H9 (cell line): Measurements from ENCODE around the gene SLC13A5. TPM values are rescaled to one million over a fixed set of nuclear protein-coding genes. Genes with fewer than 3 reads are reported as not detected.

Source experiments
- DNase-seq: peaks from one replicate; pipeline ENCODE4 v3.0.0-alpha.2; 2017
- H2AFZ ChIP-seq: one replicate; pipeline ENCODE4 v1.6.1; 2013; ENCODE audit warnings: mild to moderate bottlenecking, low read length, control low read depth, moderate library complexity
- H2AK5ac ChIP-seq: 2 replicates; pipeline ENCODE4 v1.6.1; 2013; ENCODE audit warnings: low read length, control low read depth, mixed read lengths; ENCODE audit not compliant: insufficient read length
- H2BK120ac ChIP-seq: one replicate; pipeline ENCODE4 v1.6.1; 2013; ENCODE audit warnings: low read depth, mild to moderate bottlenecking, low read length, control low read depth, inconsistent platforms; ENCODE audit not compliant: poor library complexity, severe bottlenecking
- H2BK12ac ChIP-seq: 2 replicates; pipeline ENCODE4 v1.6.1; 2013; ENCODE audit warnings: low read length, control low read depth, mixed read lengths, low read depth; ENCODE audit not compliant: insufficient read length
- H2BK15ac ChIP-seq: 2 replicates; pipeline ENCODE4 v1.6.1; 2013; ENCODE audit warnings: low read depth, low read length, control low read depth
- H2BK20ac ChIP-seq: one replicate; pipeline ENCODE4 v1.6.1; 2013; ENCODE audit warnings: low read depth, mild to moderate bottlenecking, low read length, control low read depth, inconsistent platforms; ENCODE audit not compliant: poor library complexity, severe bottlenecking
- H2BK5ac ChIP-seq: 2 replicates; pipeline ENCODE4 v1.6.1; 2013; ENCODE audit warnings: low read length, control low read depth, mixed read lengths; ENCODE audit not compliant: insufficient read length
- H3K14ac ChIP-seq: 2 replicates; pipeline ENCODE4 v1.6.1; 2013; ENCODE audit warnings: low read length, control low read depth; ENCODE audit not compliant: insufficient read depth
- H3K18ac ChIP-seq: 2 replicates; pipeline ENCODE4 v1.6.1; 2013; ENCODE audit warnings: low read depth, mild to moderate bottlenecking, mixed read lengths, low read length, control low read depth; ENCODE audit not compliant: insufficient read length
- H3K23ac ChIP-seq: 2 replicates; pipeline ENCODE4 v1.6.1; 2013; ENCODE audit warnings: low read length, control low read depth, mixed read lengths, low read depth; ENCODE audit not compliant: insufficient read length
- H3K23me2 ChIP-seq: 2 replicates; pipeline ENCODE4 v1.6.1; 2013; ENCODE audit warnings: low read depth, mild to moderate bottlenecking, mixed read lengths, low read length, control low read depth; ENCODE audit not compliant: insufficient read length, poor library complexity, severe bottlenecking
- H3K27ac ChIP-seq: 2 replicates; pipeline ENCODE4 v1.5.1; 2013; ENCODE audit warnings: low read length, control low read depth, mixed read lengths, low read depth; ENCODE audit not compliant: insufficient read length
- H3K27me3 ChIP-seq: 2 replicates; pipeline ENCODE4 v1.6.1; 2013; ENCODE audit warnings: low read length, control low read depth, inconsistent platforms; ENCODE audit not compliant: insufficient read depth
- H3K4ac ChIP-seq: 2 replicates; pipeline ENCODE4 v1.6.1; 2013; ENCODE audit warnings: low read depth, mild to moderate bottlenecking, control low read depth, inconsistent platforms, low read length, moderate library complexity
- H3K4me1 ChIP-seq: 2 replicates; pipeline ENCODE4 v1.6.1; 2013; ENCODE audit warnings: low read length, control low read depth, inconsistent platforms; ENCODE audit not compliant: insufficient read depth
- H3K4me2 ChIP-seq: 2 replicates; pipeline ENCODE4 v1.6.1; 2013; ENCODE audit warnings: low read length, control low read depth, mixed read lengths; ENCODE audit not compliant: insufficient read length, insufficient read depth
- H3K56ac ChIP-seq: 2 replicates; pipeline ENCODE4 v1.6.1; 2013; ENCODE audit warnings: low read depth, mild to moderate bottlenecking, mixed read lengths, low read length, control low read depth; ENCODE audit not compliant: insufficient read length
- H3K79me1 ChIP-seq: 2 replicates; pipeline ENCODE4 v1.6.1; 2013; ENCODE audit warnings: low read depth, mild to moderate bottlenecking, moderate library complexity, low read length, control low read depth, inconsistent platforms; ENCODE audit not compliant: insufficient read depth, poor library complexity, severe bottlenecking
- H3K79me2 ChIP-seq: 2 replicates; pipeline ENCODE4 v1.6.1; 2013; ENCODE audit warnings: low read length, control low read depth, inconsistent platforms; ENCODE audit not compliant: insufficient read depth
- H3K9ac ChIP-seq: 2 replicates; pipeline ENCODE4 v1.6.1; 2013; ENCODE audit warnings: low read length, control low read depth, mixed read lengths; ENCODE audit not compliant: insufficient read length; ENCODE audit errors: extremely low read depth
- H3K9me3 ChIP-seq: one replicate; pipeline ENCODE4 v1.6.1; 2013; ENCODE audit warnings: low read depth, low read length, inconsistent platforms; ENCODE audit not compliant: control insufficient read depth
- H3T11ph ChIP-seq: one replicate; pipeline ENCODE4 v1.6.1; 2013; ENCODE audit warnings: mild to moderate bottlenecking, low read length, control low read depth, inconsistent platforms
- H4K20me1 ChIP-seq: one replicate; pipeline ENCODE4 v1.6.1; 2013; ENCODE audit not compliant: control insufficient read depth, insufficient read length, insufficient read depth
- H4K5ac ChIP-seq: 2 replicates; pipeline ENCODE4 v1.6.1; 2013; ENCODE audit warnings: low read depth, mild to moderate bottlenecking, mixed read lengths, low read length, control low read depth; ENCODE audit not compliant: insufficient read length
- H4K8ac ChIP-seq: replicated peaks from 2 replicates; pipeline ENCODE4 v1.6.1; 2013; ENCODE audit warnings: low read length, control low read depth, mixed read lengths, low read depth; ENCODE audit not compliant: insufficient read length
- H4K91ac ChIP-seq: 2 replicates; pipeline ENCODE4 v1.6.1; 2013; ENCODE audit warnings: low read depth, mild to moderate bottlenecking, moderate library complexity, mixed read lengths, low read length, control low read depth; ENCODE audit not compliant: insufficient read length
- H3K27ac Mint-ChIP-seq, 3 experiments: 2 replicates in 2 of 3; 3 replicates in 1 of 3; pipeline ENCODE4 v1.8.0; 2020 to 2021; ENCODE audit warnings: mixed read lengths in 3 of 3, mild to moderate bottlenecking in 1 of 3, moderate library complexity in 1 of 3
- H3K27me3 Mint-ChIP-seq: 2 replicates; pipeline ENCODE4 v1.8.0; 2021; ENCODE audit warnings: low read depth, mild to moderate bottlenecking, moderate library complexity, mixed read lengths
- H3K36me3 Mint-ChIP-seq, 3 experiments: 2 replicates in 2 of 3; 3 replicates in 1 of 3; pipeline ENCODE4 v1.8.0; 2020 to 2021; ENCODE audit warnings: low read depth in 3 of 3, mixed read lengths in 3 of 3; ENCODE audit not compliant: insufficient read depth in 1 of 3
- H3K4me1 Mint-ChIP-seq, 2 experiments: 2 replicates each; pipeline ENCODE4 v1.8.0; 2020; ENCODE audit warnings: mixed read lengths in 2 of 2
- H3K4me3 Mint-ChIP-seq, 2 experiments: 2 replicates in 1 of 2; 3 replicates in 1 of 2; pipeline ENCODE4 v1.8.0; 2020 to 2021; ENCODE audit warnings: mild to moderate bottlenecking in 2 of 2, mixed read lengths in 2 of 2, moderate library complexity in 1 of 2
- H3K9me3 Mint-ChIP-seq, 2 experiments: 2 replicates in 1 of 2; 3 replicates in 1 of 2; pipeline ENCODE4 v1.8.0; 2020; ENCODE audit warnings: mild to moderate bottlenecking in 2 of 2, mixed read lengths in 2 of 2, moderate library complexity in 1 of 2
- CTCF ChIP-seq: fragments of 200-600 bp; sonication (generic); conservative IDR thresholded peaks from 3 replicates; pipeline ENCODE4 v1.8.0; 2021; ENCODE audit warnings: antibody characterized with exemption, mild to moderate bottlenecking
- WGBS: extraction: QIAGEN DNeasy Blood & Tissue Kit; methylation state at CpG from one replicate; pipeline ENCODE4 v1.1.7; 2013; ENCODE audit warnings: missing lambda C conversion rate, low lambda C conversion rate, mixed read lengths; ENCODE audit not compliant: insufficient read length; ENCODE audit errors: extremely low coverage; 5-methylcytosine and 5-hydroxymethylcytosine counted together
- total RNA-seq: library from RNA; stranded (reverse); gene quantifications from 2 replicates; pipeline ENCODE4 v1.2.1, GENCODE V29; 2021

Gene SLC13A5
- total RNA-seq, 1 experiment from 2014 or later = 1.6 TPM

- peaks cover 60% of the 10 kb centered on the region for H3K27me3 Mint-ChIP-seq
- no peak overlapping the region for H2AK5ac ChIP-seq
- H3K79me2 ChIP-seq = no peaks in the 10 kb centered on the region
- TF ChIP-seq CTCF = no peak
- no peak overlapping the region for H2AFZ ChIP-seq
- H3K4me1 Mint-ChIP-seq = peaks cover 16 to 19% of the 10 kb centered on the region in 2 experiments
- peaks cover 9% of the 10 kb centered on the region; the same call in 1 of the 2 replicates for H3K27me3 ChIP-seq
- peak; percentile 65 for DNase-seq
- no peak overlapping the region for H4K91ac ChIP-seq
- no peaks in the 10 kb centered on the region for H3K9me3 ChIP-seq
- no peak overlapping the region for H3K56ac ChIP-seq
- no peak overlapping the region for H2BK12ac ChIP-seq
- no CpG with 5 or more reads among the region's 29 CpGs for WGBS
- no peak overlapping the region for H4K8ac ChIP-seq
- peak overlapping the region; percentile 81 for H3K4me2 ChIP-seq
- no peaks in the 10 kb centered on the region for H4K20me1 ChIP-seq
- H3K4me1 ChIP-seq = 0 out of 2 replicates have a peak, but pooled peaks cover 2% of the 10 kb centered on the region
- peaks cover 12% of the 10 kb centered on the region for H3K23me2 ChIP-seq
- H2BK5ac ChIP-seq = no peak overlapping the region
- H3K4ac ChIP-seq = no peak overlapping the region
- H2BK15ac ChIP-seq = no peak overlapping the region
- H3T11ph ChIP-seq = no peak overlapping the region
- H3K79me1 ChIP-seq = no peaks in the 10 kb centered on the region
- H2BK120ac ChIP-seq = no peak overlapping the region
- peaks cover 17 to 31% of the 10 kb centered on the region in 2 experiments for H3K9me3 Mint-ChIP-seq
- H3K27ac ChIP-seq = no peak overlapping the region
- no peak overlapping the region for H4K5ac ChIP-seq
- no peak overlapping the region for H3K27ac Mint-ChIP-seq
- peak overlapping the region; percentile 79 to 87 for H3K4me3 Mint-ChIP-seq
- no peak overlapping the region for H2BK20ac ChIP-seq
- peak overlapping the region; percentile 52 for H3K14ac ChIP-seq
- H3K9ac ChIP-seq = no peak overlapping the region
- peaks cover 0 to 5% (median 2%) of the 10 kb centered on the region in 3 experiments; a peak in 4 of 7 replicates for H3K36me3 Mint-ChIP-seq
- H3K18ac ChIP-seq = no peak overlapping the region
- no peak overlapping the region for H3K23ac ChIP-seq
These were observed 726 bp upstream of the SLC13A5 start for GRCh38 chr17:6713918-6714271.
